GM21526 (cell line): ENCODE measurements around the gene C14orf93.
"Not testable (repeated sequence)": the region's sequence is repeated elsewhere in the genome, so short reads cannot be mapped to it uniquely, and the experiment has no call there.

Source experiments
- ATAC-seq: cut with Tn5 transposase; IDR thresholded peaks from one replicate; pipeline ENCODE4 v1.9.1; 2021; ENCODE audit warnings: moderate library complexity; ENCODE audit not compliant: unreplicated experiment, low FRiP score

C14orf93 gene

DNA sequence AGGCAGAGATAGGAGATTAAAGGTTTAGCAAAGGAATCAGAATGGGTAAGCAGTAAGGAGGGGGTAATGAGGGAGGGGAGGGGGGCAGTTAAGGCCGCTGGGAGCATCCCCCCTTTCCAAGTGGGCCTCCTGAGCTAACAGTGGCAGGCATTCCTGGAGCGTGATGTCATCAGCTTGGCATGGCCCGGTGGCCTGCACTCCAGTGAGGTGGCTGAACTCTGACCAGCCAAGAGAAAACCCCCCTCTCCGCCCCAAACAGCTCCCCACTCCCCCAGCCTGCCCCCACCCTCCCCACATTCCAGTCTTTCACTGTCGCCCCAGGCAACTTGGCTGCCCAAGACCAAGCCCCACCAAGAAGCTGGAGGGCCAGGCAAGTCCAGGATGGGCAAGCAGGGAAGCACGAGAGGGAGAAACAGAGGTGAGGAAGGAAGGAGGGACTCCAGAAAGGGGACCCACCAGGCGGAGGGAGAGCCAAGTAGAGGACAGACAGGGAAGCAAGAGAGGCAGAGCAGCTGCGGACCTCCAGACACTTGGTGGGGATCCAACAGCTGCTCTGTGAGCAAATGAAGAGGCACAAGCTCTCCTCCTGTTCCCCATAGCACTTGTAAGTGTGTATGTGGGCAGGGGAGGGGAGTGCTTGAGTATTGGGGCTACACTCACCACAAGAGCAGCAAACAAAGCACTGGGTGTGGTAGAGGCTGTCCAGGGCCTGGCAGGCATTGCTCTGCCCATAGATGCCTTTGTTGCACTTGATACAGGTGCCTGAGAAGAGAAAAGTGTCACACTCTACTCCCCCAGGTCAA lies 32.1 kb downstream of the C14orf93 start:
- no peak for ATAC-seq

DNA sequence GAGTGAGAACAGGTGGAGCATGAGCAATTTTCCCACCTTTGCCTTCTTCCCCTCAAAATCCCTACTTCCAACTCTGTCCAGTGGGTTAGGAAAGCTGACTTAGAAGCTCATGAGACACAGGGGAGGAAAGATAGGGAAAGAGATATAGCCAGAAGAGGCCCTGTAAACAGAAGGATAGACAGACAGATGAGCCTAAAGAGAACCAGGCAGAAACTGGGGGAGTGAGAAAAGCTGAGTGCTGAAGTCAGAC lies 32.6 kb downstream of the C14orf93 start:
- no peak for ATAC-seq

DNA sequence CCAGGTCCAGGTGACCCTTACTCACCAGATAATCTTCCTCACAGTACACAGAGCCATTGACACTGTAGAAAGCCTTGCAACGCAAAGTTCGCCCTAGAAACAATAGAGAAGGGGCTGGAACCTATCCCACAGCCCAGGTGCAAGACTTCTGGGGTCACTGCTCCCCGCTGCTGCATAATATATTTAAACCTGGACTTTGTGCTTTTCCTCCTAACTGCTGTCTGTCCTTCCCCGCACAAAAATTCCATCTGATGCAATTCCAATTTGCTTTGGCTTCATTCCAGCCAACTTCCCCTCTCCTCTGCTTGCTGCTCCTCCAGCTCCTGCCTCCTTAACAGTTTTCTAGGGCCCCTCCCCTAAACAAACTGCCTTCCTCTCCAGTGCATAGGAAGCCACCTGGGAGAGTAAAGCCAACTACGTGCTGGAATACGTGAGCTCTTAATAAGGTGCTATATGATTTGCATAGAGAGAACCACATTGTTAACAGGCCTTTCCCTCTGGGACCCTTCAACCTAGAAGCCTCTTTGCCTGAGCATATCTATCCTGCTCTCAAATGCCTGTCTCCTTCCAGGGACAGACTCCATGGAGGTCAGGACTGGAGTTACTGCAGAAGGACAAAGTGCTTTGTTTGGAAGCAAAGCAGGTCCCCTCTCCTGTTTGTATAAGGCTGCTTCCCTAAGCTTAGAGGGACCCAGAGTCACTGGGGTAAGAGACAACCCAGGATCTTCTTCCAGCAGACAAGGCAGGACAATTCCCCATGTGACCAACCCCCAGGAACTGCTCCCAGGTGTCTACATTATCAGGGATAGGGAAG lies 33.1 kb downstream of the C14orf93 start:
- ATAC-seq = no peak

DNA sequence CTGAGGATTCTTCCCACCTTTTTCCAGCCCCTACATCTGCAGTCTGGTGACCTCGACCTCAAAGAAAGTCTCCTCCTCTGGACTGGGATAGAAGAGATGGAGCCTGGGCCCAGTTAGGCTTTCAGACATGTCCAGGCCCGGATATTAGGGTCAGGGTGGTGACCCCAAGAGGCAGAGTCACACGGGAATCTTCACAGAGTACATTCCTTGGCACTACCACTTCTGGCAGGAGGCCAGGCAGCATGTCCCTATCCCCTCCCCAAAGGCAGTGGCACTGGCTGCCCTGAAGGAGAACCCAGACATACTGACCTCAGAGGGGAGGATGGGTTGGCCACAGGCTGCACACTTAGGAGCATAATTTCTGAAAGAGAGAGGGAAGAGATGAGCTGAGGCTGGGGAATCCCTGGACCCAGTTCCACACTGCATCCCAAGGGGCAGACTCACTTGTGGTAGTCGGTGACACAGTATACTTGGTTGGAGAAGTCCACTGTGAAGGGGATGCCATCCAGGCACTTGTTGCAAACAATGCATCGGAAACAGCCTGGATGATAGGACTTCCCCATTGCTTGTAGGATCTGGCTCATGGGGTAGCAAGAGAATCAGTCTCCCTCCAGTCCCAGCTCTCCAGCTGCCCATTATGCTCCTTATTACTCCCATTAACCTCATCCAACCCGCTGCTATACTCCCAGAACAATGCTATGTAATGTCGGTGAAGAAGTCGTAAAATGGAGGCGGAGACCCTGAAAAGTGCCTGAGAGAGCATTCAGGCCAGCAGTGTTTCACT lies 35.2 kb downstream of the C14orf93 start:
- no peak for ATAC-seq

- no peak for ATAC-seq
These were observed 36.5 kb downstream of the C14orf93 start for GRCh38 chr14:22973217-22974032.

- ATAC-seq = no peak
These were observed 37.5 kb downstream of the C14orf93 start for GRCh38 chr14:22972313-22972930.

- no peak for ATAC-seq
These were observed 38.8 kb downstream of the C14orf93 start for GRCh38 chr14:22971152-22971551.

GRCh38 chr14:22966783-22967269 lies 43.1 kb downstream of the C14orf93 start:
- ATAC-seq = no peak

DNA sequence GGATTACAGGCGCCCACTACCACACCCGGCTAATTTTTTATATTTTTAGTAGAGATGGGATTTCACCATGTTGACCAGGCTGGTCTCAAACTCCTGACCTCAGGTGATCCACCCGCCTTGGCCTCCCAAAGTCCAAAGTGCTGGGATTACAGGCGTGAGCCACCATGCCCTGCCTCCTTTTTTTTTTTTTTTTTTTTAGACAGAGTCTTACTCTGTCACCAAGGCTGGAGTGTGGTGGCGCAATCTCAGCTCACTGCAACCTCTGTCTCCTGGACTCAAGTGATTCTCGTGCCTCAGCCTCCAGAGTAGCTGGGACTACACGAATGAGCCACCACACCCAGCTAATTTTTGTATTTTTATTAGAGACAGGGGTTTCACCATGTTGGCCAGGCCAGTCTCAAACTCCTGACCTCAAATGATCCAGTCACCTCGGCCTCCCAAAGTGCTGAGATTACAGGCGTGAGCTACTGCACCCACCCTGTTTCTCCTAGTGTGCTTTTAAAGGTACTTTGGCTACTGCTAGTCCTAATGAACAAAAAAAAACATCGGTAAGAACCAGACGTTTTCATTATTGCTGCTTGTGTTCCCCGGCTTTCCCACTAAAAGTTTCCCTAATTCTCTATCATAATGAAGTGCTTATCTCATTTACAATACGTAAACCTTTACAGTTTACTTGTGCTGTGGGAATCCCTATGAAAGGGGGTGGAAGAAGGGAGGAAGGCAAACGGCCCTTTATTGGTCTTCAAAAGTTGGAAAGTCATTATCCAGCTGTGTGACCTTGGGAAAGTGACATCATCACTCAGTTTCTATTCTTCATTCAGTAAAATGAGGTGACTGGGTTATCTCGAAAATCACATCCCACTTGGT lies 43.8 kb downstream of the C14orf93 start:
- ATAC-seq = not testable (repeated sequence)

GRCh38 chr14:22962061-22962676 lies 47.8 kb downstream of the C14orf93 start:
- ATAC-seq = no peak

DNA sequence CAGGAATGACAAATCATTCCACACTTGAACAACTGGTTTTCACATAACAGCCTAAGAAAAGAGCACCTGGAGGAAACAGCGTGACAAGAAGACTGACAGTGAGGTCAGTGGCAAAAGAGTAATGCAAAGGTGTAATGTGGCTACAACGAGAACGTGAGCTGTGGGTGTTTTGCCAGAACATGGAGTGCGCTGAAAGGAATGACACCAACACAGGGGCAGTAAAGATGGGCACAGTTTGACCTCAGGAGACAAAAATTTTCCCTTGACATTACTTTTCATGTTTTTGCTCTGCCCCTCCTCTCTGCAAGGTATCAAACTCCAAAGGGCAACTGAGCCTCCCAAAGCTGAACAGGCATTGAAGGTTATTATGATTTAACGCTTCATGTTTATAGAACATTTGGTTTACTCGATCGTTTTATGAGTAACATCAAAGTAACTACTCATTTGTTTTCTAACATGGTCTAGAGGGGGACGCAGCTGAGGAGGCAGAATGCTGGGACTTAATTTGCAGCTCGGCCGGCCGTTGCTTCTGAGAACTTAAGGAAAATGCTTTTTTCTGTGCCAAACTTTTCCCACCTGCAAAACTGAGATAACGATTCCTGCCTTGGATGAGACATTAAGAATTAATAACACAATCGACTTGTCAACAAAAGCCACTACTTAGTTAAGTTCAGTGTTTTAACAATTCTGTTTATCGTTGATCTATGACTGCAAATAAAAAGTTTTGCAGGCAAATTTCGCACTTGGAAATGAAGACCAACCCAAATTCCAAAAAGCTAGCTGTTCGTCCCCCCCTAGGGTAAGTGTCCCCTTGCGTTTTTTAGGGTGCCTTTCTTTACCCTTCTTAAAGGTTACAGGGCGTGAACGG lies 54.0 kb downstream of the C14orf93 start:
- ATAC-seq = no peak

DNA sequence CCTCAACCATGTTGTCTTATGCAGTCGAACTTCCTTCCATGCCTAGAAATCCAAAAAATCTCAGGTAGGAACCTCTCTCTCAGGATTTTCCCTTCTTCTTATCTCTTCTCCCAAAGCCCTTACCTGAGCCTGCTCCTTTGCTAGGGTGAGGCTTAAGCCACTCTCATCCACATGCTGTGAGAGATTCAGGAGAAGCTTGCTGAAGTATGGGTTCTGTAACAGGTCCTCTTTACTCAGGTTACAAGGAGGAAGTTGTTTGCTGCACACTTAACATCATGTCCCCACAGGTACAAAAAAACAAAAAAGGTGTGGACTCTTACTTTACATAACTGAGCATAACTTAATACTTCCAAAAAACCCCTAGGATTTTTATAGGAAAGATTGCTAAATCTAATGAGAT lies 57.5 kb downstream of the C14orf93 start:
- no peak for ATAC-seq

- ATAC-seq = not testable (repeated sequence)
These were observed 58.1 kb downstream of the C14orf93 start for GRCh38 chr14:22951795-22952194.

DNA sequence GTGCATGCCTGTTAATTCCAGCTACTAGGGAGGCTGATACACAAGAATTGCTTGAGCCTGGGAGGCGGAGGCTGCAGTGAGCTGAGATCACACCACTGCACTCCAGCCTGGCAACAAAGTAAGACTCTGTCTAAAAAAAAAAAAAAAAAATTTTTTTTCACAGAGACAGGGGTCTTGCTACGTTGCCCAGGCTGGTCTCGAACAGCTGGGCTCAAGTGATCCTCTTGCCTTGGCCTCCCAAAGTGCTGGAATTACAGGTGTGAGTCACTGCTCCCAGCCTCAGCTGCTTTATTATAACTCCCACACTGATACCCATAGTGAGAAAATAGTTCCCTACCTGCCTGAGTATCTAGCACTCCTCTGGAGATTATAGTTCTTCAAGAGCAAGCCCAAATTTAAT lies 64.3 kb downstream of the C14orf93 start:
- ATAC-seq = no peak

DNA sequence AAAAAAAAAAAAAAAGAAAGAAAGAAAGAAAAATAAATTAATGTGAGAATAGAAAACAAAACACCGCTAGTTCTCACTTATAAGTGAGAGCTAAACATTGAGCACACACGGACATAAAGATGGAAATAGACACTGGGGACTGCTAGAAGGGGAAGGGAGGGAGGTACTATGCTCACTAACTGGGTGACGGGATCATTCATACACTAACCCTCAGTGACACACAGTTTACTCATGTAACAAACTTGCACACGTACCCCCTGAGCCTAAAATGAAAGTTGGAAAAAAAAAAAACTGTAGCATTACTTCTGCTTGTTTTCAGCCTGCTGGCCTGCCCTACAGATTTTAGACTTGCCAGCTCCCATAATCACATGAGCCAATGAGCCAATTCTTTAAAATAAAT lies 70.3 kb downstream of the C14orf93 start:
- ATAC-seq = no peak
